A549 (cell line): ENCODE measurements around the gene AKAP6. TPM values are rescaled to one million over a fixed set of nuclear protein-coding genes. Genes with fewer than 3 reads are reported as not detected.
"Not testable (repeated sequence)": the region's sequence is repeated elsewhere in the genome, so short reads cannot be mapped to it uniquely, and the experiment has no call there.

Experiments
- ATAC-seq, 2 experiments: fragments of 200-7000 bp in 1 of 2; fragments of >200 bp in 1 of 2; cut with Nextera tagmentation in 1 of 2; cut with Tn5 transposase in 1 of 2; 3 replicates each; pipeline versions ENCODE4 v1.8.0 to v1.9.1; 2018 to 2020; ENCODE audit warnings: mild to moderate bottlenecking in 1 of 2, moderate library complexity in 1 of 2
- CTCF ChIA-PET: fragments of 300-600 bp; sonication (Branson Sonifier 250); formaldehyde crosslinking; extraction: SDS; loops from one replicate; lab custom pipeline; 2021; ENCODE audit warnings: antibody characterized with exemption, inconsistent platforms; lab: Yijun Ruan, JAX
- POLR2A ChIA-PET: fragments of 350-600 bp; formaldehyde crosslinking; extraction: SDS; loops from one replicate; lab custom pipeline; 2021; ENCODE audit warnings: antibody characterized with exemption, inconsistent platforms; lab: Yijun Ruan, JAX
- DNase-seq, 2 experiments: peaks; one replicate each; pipeline versions ENCODE4 v3.0.0 to v3.0.0-alpha.2; 2011 to 2016; ENCODE audit warnings: low read depth in 1 of 2, low spot score in 1 of 2
- FAIRE-seq: peaks from 2 replicates; lab custom pipeline; 2011; peaks lifted over from hg19 to GRCh38; lab: Jason Lieb, UNC
- H3K27ac ChIP-seq, 2 experiments: fragments of >200 bp; sonication (Bioruptor Twin); formaldehyde crosslinking; 3 replicates each; pipeline ENCODE4 v1.5.1; 2016 to 2017
- H3K4me1 ChIP-seq: fragments of >200 bp; sonication (Bioruptor Twin); formaldehyde crosslinking; 3 replicates; pipeline ENCODE4 v1.6.1; 2016
- H3K4me2 ChIP-seq: fragments of >200 bp; sonication (Bioruptor Twin); formaldehyde crosslinking; 3 replicates; pipeline ENCODE4 v1.6.1; 2016
- H3K4me3 ChIP-seq: fragments of >200 bp; sonication (Bioruptor Twin); formaldehyde crosslinking; 3 replicates; pipeline ENCODE4 v1.5.1; 2016
- H3K9me3 ChIP-seq: fragments of >200 bp; sonication (Bioruptor Twin); formaldehyde crosslinking; 3 replicates; pipeline ENCODE4 v1.6.1; 2016
- ATOH8 ChIP-seq: fragments of 250-450 bp; sonication (Bioruptor Pico); IDR thresholded peaks from 2 replicates; pipeline ENCODE4 v1.5.0; 2020; ENCODE audit warnings: low read depth, mild to moderate bottlenecking, moderate library complexity
- CBX8 ChIP-seq: fragments of 200-600 bp; sonication (generic); IDR thresholded peaks from 2 replicates; pipeline ENCODE4 v1.6.1; 2016
- CEBPB ChIP-seq, 2 experiments: fragments of >200 bp in 1 of 2; sonication (Bioruptor Twin) in 1 of 2; formaldehyde crosslinking in 1 of 2; IDR thresholded peaks; 2 replicates each; pipeline ENCODE4 v1.6.1; 2012 to 2016
- E2F6 ChIP-seq: IDR thresholded peaks from 2 replicates; pipeline ENCODE4 v1.6.1; 2012; ENCODE audit warnings: low read depth, borderline replicate concordance
- ELK1 ChIP-seq: fragments of 150-350 bp; IDR thresholded peaks from 2 replicates; pipeline ENCODE4 v1.6.1; 2014; ENCODE audit warnings: low read depth, mild to moderate bottlenecking, low read length
- ESRRA ChIP-seq: fragments of 150-350 bp; IDR thresholded peaks from 2 replicates; pipeline ENCODE4 v1.6.1; 2014; ENCODE audit warnings: mild to moderate bottlenecking, low read length, borderline replicate concordance
- GATA3 ChIP-seq: IDR thresholded peaks from 2 replicates; pipeline ENCODE4 v1.6.1; 2012; ENCODE audit warnings: borderline replicate concordance
- HDAC2 ChIP-seq: fragments of 200-600 bp; sonication (generic); IDR thresholded peaks from 2 replicates; pipeline ENCODE4 v1.6.1; 2016
- HOXA7 ChIP-seq: fragments of 250-450 bp; sonication (Bioruptor Pico); IDR thresholded peaks from 2 replicates; pipeline ENCODE4 v1.5.0; 2020; ENCODE audit warnings: mild to moderate bottlenecking, moderate library complexity
- KDM1A ChIP-seq: fragments of 200-600 bp; sonication (generic); IDR thresholded peaks from 2 replicates; pipeline ENCODE4 v1.6.1; 2016; ENCODE audit warnings: low read depth, mild to moderate bottlenecking
- KDM5A ChIP-seq: fragments of 200-600 bp; sonication (generic); IDR thresholded peaks from 2 replicates; pipeline ENCODE4 v1.6.1; 2016; ENCODE audit warnings: antibody characterized with exemption, mild to moderate bottlenecking
- MAFK ChIP-seq: fragments of 450-650 bp; IDR thresholded peaks from 2 replicates; pipeline ENCODE4 v1.6.1; 2014; ENCODE audit not compliant: partially characterized antibody
- MAX ChIP-seq: IDR thresholded peaks from 2 replicates; pipeline ENCODE4 v1.6.1; 2012
- NR3C1 ChIP-seq: fragments of >200 bp; sonication (Bioruptor Twin); formaldehyde crosslinking; IDR thresholded peaks from 3 replicates; pipeline ENCODE4 v1.6.1; 2017
- PBX3 ChIP-seq: IDR thresholded peaks from 2 replicates; pipeline ENCODE4 v1.6.1; 2012
- POLR2A ChIP-seq: IDR thresholded peaks from 2 replicates; pipeline ENCODE4 v1.6.1; 2012; ENCODE audit warnings: mild to moderate bottlenecking, low read length
- RCOR1 ChIP-seq: fragments of 150-350 bp; IDR thresholded peaks from 2 replicates; pipeline ENCODE4 v1.6.1; 2014; ENCODE audit warnings: antibody characterized with exemption, low read length, low read depth
- RNF2 ChIP-seq: fragments of 200-600 bp; sonication (generic); IDR thresholded peaks from 2 replicates; pipeline ENCODE4 v1.6.1; 2016; ENCODE audit warnings: low read depth, mild to moderate bottlenecking, antibody characterized with exemption, moderate library complexity, borderline replicate concordance
- USF2 ChIP-seq: fragments of 450-650 bp; IDR thresholded peaks from 2 replicates; pipeline ENCODE4 v1.6.1; 2014; ENCODE audit warnings: antibody characterized with exemption
- ZC3H11A ChIP-seq: fragments of 450-650 bp; IDR thresholded peaks from 2 replicates; pipeline ENCODE4 v1.6.1; 2014; ENCODE audit warnings: antibody characterized with exemption, mild to moderate bottlenecking
- WGBS: methylation state at CpG from one replicate; pipeline ENCODE4 v1.1.6; 2017; ENCODE audit errors: missing lambda C conversion rate; 5-methylcytosine and 5-hydroxymethylcytosine counted together
- polyA plus RNA-seq, 4 experiments: library from polyadenylated mRNA; depleted of rRNA in 3 of 4; stranded (reverse); fragments of >200 nt; fragmentation: RNase III in 1 of 4; extraction: RNeasy Plus Mini Kit Qiagen cat#74134 plus additional on column Dnase treatment in 1 of 4; gene quantifications; 2 replicates in 3 of 4; 3 replicates in 1 of 4; pipeline ENCODE4 v1.2.3, GENCODE V29; 2011 to 2017

AKAP6 gene
- polyA plus RNA-seq, 2 of the 4 experiments (the other 2 are of a cell fraction) = 0.27 to 1.9 TPM

- ATAC-seq = no peak
- H3K9me3 ChIP-seq = no peaks in the 10 kb centered on the region
- CTCF ChIA-PET = interaction anchor here (0.6 to 1.9 kb wide), 13 partner anchors 8 to 556 kb away, joined by 3 to 10 read pairs (median 5); no protein-coding TSS in a partner anchor
- no peak overlapping the region for H3K4me3 ChIP-seq
- H3K27ac ChIP-seq = no peak overlapping the region
- H3K4me1 ChIP-seq = no peaks in the 10 kb centered on the region
- TF ChIP-seq CEBPB (IDR thresholded peaks at IDR 0.05) (no peak), HOXA7 (CRISPR knock-in tag) (no peak), PBX3 (no peak), MAX (no peak), RNF2 (no peak), NR3C1 (no peak), POLR2A (no peak), KDM5A (no peak), RCOR1 (no peak), ELK1 (no peak), E2F6 (no peak), MAFK (no peak), CBX8 (no peak), HDAC2 (no peak), ATOH8 (no peak)
- no peak overlapping the region for H3K4me2 ChIP-seq
- no peak for DNase-seq
- POLR2A ChIA-PET = no interaction called here
- no peak for FAIRE-seq
- 66% methylated on average over 3 of the region's 3 CpGs for WGBS
These were observed 54.4 kb downstream of the AKAP6 start for GRCh38 chr14:32383364-32384009.

GRCh38 chr14:32384464-32384863, 55.4 kb downstream of the AKAP6 start:
- no peak for ATAC-seq
- Histone ChIP-seq H3K4me1 (no peaks in the 10 kb centered on the region), H3K4me2 (no peak overlapping the region), H3K9me3 (no peaks in the 10 kb centered on the region)
- CTCF ChIA-PET = no interaction called here
- POLR2A ChIA-PET = no interaction called here
- WGBS = 52% methylated on average over 2 of the region's 2 CpGs
- no peak for TF ChIP-seq ELK1
- no peak for TF ChIP-seq USF2
- TF ChIP-seq ESRRA = no peak
- TF ChIP-seq MAX = no peak
- no peak for TF ChIP-seq MAFK
- TF ChIP-seq KDM1A = no peak
- no peak for TF ChIP-seq ZC3H11A
- no peak for TF ChIP-seq RCOR1
- no peak for TF ChIP-seq RNF2
- no peak for TF ChIP-seq GATA3
- TF ChIP-seq, all 56 proteins: peak for 0
- FAIRE-seq (no peak), DNase-seq (no peak)
- Histone ChIP-seq H3K27ac (no peak overlapping the region), H3K4me3 (no peak overlapping the region)

GRCh38 chr14:32387295-32387694, 58.2 kb downstream of the AKAP6 start:
- H3K9me3 ChIP-seq, ATAC-seq, POLR2A ChIA-PET, H3K4me2 ChIP-seq, H3K4me3 ChIP-seq, H3K27ac ChIP-seq, H3K4me1 ChIP-seq, FAIRE-seq, DNase-seq: not testable (repeated sequence)
- 22% methylated on average over 2 of the region's 2 CpGs for WGBS
- CTCF ChIA-PET = interaction anchor here (0.7 to 1.0 kb wide), 2 partner anchors 36 to 70 kb away, joined by 3 to 4 read pairs; no protein-coding TSS in a partner anchor
